HUES6 (cell line): ENCODE results near the gene ISLR.

ENCODE experiments used
- H3K27ac ChIP-seq: 2 replicates; pipeline ENCODE4 v1.7.0; 2013; ENCODE audit warnings: low read depth, mild to moderate bottlenecking, low read length, inconsistent platforms
- H3K27me3 ChIP-seq: 2 replicates; pipeline ENCODE4 v1.6.1; 2013; ENCODE audit warnings: low read length; ENCODE audit not compliant: control insufficient read depth, insufficient read depth
- H3K36me3 ChIP-seq: 2 replicates; pipeline ENCODE4 v1.6.1; 2013; ENCODE audit warnings: low read length; ENCODE audit not compliant: control insufficient read depth, insufficient read depth
- H3K4me1 ChIP-seq: 2 replicates; pipeline ENCODE4 v1.6.1; 2013; ENCODE audit warnings: low read length; ENCODE audit not compliant: control insufficient read depth, insufficient read depth
- H3K4me3 ChIP-seq: 2 replicates; pipeline ENCODE4 v1.5.1; 2013; ENCODE audit warnings: low read depth, low read length
- H3K9ac ChIP-seq: one replicate; pipeline ENCODE4 v1.6.1; 2013; ENCODE audit warnings: mild to moderate bottlenecking, low read length
- H3K9me3 ChIP-seq: 2 replicates; pipeline ENCODE4 v1.6.1; 2013; ENCODE audit warnings: low read depth, low read length; ENCODE audit not compliant: control insufficient read depth, insufficient read depth

ISLR gene

DNA sequence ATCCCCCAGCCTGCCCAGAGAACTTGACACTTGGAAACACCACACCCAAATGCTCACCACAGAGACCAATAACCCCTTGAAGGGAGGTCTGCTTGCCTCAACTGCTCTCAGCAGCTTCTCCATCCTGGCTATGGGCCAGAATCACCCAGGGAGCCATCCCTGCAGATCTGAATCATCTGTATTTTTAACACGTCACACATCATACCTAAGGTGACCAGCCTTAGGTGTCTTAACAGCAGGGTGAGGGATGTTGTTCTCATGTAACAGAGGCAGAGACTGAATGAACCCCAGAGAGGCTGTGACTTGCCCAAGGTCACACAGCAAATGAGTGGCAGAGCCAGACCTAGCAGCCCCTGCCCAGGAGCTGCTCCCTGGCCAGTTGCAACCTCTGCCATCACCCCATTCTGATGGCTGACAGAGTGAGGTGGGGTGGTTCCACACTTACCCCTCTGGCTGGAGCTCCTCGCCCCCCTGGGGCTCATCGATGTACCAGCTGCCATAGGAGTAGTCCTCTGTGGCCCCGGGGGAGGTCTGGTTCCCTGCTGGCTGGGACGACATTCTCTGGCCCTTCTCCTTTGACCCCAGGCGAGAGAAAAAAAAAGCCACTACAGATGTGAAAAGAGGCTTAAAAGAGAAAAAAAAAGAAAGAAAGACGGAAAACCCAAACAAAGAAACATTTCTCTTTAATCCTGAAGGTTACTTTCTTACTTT, 28.4 kb downstream of the ISLR start:
- Histone ChIP-seq H3K9me3 (no peaks in the 10 kb centered on the region), H3K27me3 (no peaks in the 10 kb centered on the region), H3K4me1 (peaks cover 45% of the 10 kb centered on the region), H3K4me3 (peak overlapping the region; percentile 55), H3K27ac (peak overlapping the region; percentile 8; the same call in 1 of the 2 replicates), H3K9ac (peak overlapping the region; percentile 53), H3K36me3 (peaks cover 2% of the 10 kb centered on the region; the same call in 1 of the 2 replicates)

- Histone ChIP-seq H3K27ac (peak within 1 kb of the TSS; percentile 18; the same call in 1 of the 2 replicates), H3K27me3 (no peaks in the 10 kb centered on the region), H3K36me3 (peaks cover 2% of the 10 kb centered on the region; the same call in 1 of the 2 replicates), H3K9me3 (no peaks in the 10 kb centered on the region), H3K4me3 (peak within 1 kb of the TSS; percentile 55), H3K9ac (peak within 1 kb of the TSS; percentile 53), H3K4me1 (peaks cover 45% of the 10 kb centered on the region)
These were observed 29.2 kb downstream of the ISLR start, which contains the start of gene STRA6 for GRCh38 chr15:74202452-74203401. Gene STRA6, minus strand, starts transcription at chr15:74202787. Its CDS starts 520 bp downstream, at chr15:74202267.

DNA sequence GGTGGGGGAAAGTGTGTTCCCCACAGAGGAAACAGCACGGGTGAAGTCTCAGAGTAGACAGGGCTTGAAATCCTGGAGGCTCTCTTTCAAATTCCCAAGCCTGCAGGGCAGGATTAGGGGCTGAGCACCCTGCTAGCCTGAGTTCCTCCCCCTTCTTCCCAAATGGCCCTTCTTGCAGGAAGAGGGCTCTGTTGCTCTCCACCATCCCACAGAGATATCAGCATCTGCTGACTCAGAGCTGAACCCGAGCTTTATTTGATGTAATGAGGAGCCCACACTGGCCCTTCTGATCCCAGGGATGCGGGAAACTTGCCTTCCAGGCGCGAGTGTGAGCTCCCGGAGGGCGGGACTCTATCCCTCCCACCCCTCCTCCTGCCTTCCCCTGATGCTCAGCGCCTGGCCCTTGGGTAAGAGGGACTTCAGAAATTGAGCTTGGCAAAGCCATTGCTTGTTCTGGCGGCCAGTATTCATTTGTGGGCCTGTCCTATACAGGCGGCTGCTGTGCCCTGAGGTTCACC, 30.5 kb downstream of the ISLR start:
- peak overlapping the region; percentile 18; the same call in 1 of the 2 replicates for H3K27ac ChIP-seq

DNA sequence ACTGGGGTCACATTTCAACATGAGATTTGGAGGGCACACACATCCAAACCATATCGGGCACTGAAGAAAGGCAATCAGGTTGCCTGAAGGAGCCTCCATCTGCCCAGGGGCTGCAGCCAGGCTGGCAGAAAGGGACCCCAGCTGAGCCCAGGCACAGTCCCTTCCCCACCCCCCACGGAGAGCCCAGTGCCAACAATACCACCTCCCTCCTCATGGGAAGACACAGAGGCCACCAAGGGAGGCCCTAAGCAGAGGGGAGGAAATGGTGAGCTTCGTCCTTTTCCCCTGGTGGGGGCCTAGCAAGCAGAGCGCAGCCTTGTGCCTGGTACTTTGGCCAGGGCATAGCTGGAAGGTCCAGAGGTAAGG, 32.1 kb downstream of the ISLR start:
- H3K36me3 ChIP-seq, result no peaks in the 10 kb centered on the region
- peaks cover 66% of the 10 kb centered on the region for H3K4me1 ChIP-seq
- H3K27me3 ChIP-seq, result no peaks in the 10 kb centered on the region; the same call in 1 of the 2 replicates
- H3K4me3 ChIP-seq, result no peak overlapping the region
- H3K9me3 ChIP-seq, result no peaks in the 10 kb centered on the region
- H3K9ac ChIP-seq, result no peak overlapping the region
- H3K27ac ChIP-seq, result no peak overlapping the region

More for the DNA sequence above, 30.5 kb downstream of the ISLR start:
- no peaks in the 10 kb centered on the region for H3K9me3 ChIP-seq
- H3K9ac ChIP-seq, result peak overlapping the region; percentile 53
- no peaks in the 10 kb centered on the region; the same call in 1 of the 2 replicates for H3K27me3 ChIP-seq
- H3K36me3 ChIP-seq, result no peaks in the 10 kb centered on the region
- peak overlapping the region; percentile 55 for H3K4me3 ChIP-seq
- peaks cover 55% of the 10 kb centered on the region for H3K4me1 ChIP-seq

- Histone ChIP-seq H3K9ac (no peak overlapping the region), H3K9me3 (no peaks in the 10 kb centered on the region), H3K27ac (no peak overlapping the region), H3K36me3 (no peaks in the 10 kb centered on the region), H3K27me3 (no peaks in the 10 kb centered on the region; the same call in 1 of the 2 replicates), H3K4me1 (peaks cover 61% of the 10 kb centered on the region), H3K4me3 (no peak overlapping the region)
These were observed 33.3 kb downstream of the ISLR start for GRCh38 chr15:74206801-74207281.

DNA sequence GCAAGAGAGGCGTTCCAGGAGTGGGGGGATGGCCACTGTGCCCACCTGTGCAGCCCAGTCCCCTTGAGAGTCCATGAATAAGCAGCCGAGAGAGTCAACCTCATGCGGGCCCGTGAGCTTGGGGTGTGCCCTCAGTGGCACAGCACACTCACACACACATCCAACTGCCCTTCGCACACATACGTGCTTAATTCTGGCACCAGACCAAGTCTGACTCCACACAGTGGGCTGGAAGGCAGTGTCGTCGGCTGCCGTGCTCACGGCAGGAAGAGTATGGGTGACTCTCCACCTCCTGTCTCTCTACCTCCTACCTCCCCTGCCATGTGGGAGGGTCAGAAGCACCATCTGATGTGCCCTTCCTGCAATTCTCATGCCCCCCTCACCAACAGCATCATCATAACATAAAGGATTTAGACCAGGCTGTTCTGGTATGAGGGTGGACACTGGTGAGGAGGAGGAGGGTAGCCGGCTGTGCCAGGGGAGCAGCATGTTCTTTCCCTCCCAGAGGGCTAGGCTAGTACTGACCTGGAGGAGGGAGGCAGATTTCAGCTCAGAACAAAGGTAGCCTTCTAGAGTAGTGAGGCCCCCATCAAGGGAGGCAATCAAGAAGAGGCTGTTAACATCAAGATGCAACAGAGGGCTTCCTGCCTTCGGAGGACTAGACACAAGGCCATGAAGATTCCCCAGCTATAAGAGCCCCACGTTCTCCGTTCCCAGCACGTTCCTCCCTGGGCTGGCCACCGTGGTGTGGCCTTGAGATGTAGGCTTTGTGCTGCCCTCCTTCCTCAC, 34.3 kb downstream of the ISLR start:
- Histone ChIP-seq H3K4me1 (peaks cover 63% of the 10 kb centered on the region), H3K27ac (no peak overlapping the region), H3K36me3 (no peaks in the 10 kb centered on the region), H3K4me3 (no peak overlapping the region), H3K27me3 (no peaks in the 10 kb centered on the region; the same call in 1 of the 2 replicates), H3K9ac (no peak overlapping the region), H3K9me3 (no peaks in the 10 kb centered on the region)

- H3K9me3 ChIP-seq, result no peaks in the 10 kb centered on the region
- no peaks in the 10 kb centered on the region for H3K36me3 ChIP-seq
- no peak overlapping the region for H3K9ac ChIP-seq
- H3K4me1 ChIP-seq, result peaks cover 63% of the 10 kb centered on the region
- no peaks in the 10 kb centered on the region; the same call in 1 of the 2 replicates for H3K27me3 ChIP-seq
- peak overlapping the region; percentile 10; the same call in 1 of the 2 replicates for H3K27ac ChIP-seq
- H3K4me3 ChIP-seq, result peak overlapping the region; percentile 4; the same call in 1 of the 2 replicates
These were observed 35.0 kb downstream of the ISLR start for GRCh38 chr15:74208496-74208895.

DNA sequence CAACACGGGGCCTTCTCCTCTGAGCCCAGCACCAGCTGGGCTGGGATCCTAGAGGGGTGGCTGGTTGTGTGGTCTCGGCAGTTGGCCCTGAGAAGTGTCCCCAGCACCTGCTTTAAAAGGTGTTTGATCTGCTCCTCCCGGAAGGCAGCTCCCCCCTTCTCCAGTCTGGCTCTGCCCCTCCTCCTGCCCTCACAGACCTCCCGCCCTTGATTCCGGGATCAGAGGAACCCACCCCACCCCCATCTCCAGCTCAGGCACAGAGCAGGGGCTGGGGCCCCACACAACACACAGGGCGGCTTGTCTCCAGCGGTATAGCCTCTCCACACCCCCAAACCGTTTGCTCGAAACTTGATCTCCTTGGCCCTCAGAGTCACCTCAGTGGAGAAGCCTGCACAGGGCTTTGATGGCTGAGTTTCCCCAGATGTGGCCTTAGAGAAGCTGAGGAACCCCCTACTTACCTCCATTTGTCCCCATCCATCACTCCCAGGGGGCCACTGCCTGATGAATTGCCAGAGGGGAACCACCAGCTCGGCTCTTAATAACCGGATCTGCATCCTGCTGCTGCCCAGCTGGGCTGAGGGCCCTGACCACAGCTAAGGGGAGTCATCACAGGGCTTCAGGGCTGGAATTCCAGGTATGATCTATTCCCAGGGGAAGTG, 35.5 kb downstream of the ISLR start:
- H3K9ac ChIP-seq, result peak overlapping the region; percentile 46
- peak overlapping the region; percentile 4; the same call in 1 of the 2 replicates for H3K4me3 ChIP-seq
- no peaks in the 10 kb centered on the region for H3K36me3 ChIP-seq
- H3K27me3 ChIP-seq, result no peaks in the 10 kb centered on the region; the same call in 1 of the 2 replicates
- peak overlapping the region; percentile 10; the same call in 1 of the 2 replicates for H3K27ac ChIP-seq
- no peaks in the 10 kb centered on the region for H3K9me3 ChIP-seq
- H3K4me1 ChIP-seq, result peaks cover 63% of the 10 kb centered on the region

- Histone ChIP-seq H3K27me3 (no peaks in the 10 kb centered on the region; the same call in 1 of the 2 replicates), H3K9me3 (no peaks in the 10 kb centered on the region), H3K27ac (peak overlapping the region; percentile 10; the same call in 1 of the 2 replicates), H3K36me3 (no peaks in the 10 kb centered on the region), H3K4me1 (peaks cover 63% of the 10 kb centered on the region), H3K4me3 (0 out of 2 replicates have a peak overlapping the region, but pooled peaks have one; percentile 4), H3K9ac (peak overlapping the region; percentile 15)
These were observed 36.0 kb downstream of the ISLR start for GRCh38 chr15:74209560-74209958.
